Bone marrow (tissue), 2 donors: ENCODE results near the gene MTF2.

Experiments
- DNase-seq, 2 donors: peaks; one replicate each; lab custom pipeline; 2025; lab: John Stamatoyannopoulos, UW

MTF2 gene

DNA sequence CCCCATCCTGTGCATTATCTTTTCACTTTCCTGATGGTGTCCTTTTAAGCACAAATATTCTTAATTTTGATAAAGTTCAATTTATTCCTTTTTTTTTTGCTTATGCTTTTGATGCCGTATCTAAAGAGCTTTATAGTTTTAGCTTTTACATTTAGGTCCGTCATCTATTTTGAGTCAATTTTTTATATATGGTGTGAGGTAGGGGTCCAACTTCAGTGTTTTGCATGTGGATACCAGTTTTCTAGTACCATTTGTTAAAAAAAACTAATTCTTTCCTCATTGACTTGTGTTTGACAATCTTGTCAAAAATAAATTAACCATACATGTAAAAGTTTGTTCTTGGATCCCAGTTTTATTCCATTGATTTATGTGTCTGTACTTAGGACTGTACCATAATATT, 4.9 kb downstream of the MTF2 start:
- no peak for DNase-seq

DNA sequence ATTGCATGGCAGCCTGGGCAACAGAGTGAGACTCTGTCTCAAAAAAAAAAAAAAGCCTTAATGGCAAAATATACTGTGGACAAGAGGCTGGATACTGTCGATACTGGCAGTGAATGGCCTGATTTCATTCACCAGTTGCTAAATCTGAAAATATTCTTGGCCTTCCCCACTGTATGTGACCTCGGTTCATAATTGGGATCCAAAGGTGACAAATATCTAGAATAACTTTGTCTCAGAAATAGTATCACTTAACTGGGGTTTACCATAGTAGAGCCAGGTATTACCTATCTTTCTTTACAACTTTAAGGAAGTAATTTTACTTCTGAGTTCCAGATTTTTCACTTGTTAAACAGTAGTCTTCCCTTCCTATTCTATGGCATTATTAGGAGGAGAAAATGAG, 8.4 kb downstream of the MTF2 start:
- DNase-seq: no peak

DNA sequence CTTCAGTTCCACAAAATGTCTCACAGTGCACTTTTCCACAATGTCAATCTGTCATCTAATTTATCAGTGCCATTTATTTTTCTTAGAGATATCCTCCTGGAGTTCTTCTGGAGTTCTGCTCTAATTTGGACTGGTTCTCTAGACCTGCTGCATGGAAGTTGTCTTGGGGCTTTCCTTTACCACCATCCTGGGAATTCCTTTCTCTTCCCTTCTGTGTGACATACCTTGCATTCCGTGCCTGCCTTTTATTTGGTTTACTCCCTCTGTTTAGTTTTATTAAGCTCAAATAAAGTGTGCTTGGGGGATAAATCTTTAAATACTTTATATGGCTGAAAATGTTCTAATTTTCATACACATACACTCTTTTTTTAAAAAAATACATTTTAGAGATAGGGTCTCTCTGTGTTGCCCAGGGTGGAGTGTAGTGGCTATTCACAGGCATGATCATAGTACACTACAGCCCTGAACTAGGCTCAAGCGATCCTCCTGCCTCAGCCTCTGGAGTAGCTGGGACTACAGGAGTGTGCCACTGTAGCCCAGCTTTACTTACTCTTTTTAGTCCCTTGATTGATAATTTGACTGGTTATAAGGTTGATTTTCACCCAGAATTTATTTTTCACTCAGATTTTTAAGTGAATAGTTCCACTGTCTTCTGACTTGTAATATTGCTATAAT, 14.4 kb downstream of the MTF2 start:
- no peak for DNase-seq

DNA sequence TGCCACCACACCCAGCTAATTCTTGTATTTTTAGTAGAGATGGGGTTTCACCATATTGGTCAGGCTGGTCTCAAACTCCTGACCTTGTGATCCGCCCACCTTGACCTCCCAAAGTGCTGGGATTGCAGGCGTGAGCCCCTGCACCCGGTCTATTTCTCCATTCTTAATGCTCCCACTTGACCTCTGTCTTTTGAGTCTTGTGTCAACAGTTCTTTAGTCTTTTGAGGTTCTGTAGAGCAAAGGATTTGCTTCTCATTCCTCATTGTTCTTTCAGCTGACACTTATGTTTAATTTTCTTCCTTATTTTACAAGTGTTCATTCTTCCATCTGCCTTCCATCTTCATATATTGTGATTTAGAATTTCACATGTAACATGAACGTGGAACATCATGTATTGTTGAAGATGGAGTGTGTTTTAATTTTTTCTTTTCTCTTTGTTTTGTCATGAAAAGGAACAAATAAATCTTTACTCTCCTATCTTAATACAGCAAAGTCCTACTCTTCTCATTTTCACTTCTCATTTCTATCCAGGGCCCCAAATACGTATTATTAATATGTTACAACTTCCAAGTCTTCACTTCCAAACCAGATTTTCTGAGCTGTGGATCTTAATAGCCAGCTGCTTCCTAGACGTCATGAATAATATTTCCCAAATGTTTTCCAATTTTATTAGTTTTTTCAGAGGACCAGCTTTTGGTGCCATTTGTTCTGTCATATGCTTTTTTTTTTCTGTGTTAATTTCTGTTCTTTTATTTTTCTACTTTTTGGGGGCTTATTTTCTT, 16.9 kb downstream of the MTF2 start:
- DNase-seq: no peak

DNA sequence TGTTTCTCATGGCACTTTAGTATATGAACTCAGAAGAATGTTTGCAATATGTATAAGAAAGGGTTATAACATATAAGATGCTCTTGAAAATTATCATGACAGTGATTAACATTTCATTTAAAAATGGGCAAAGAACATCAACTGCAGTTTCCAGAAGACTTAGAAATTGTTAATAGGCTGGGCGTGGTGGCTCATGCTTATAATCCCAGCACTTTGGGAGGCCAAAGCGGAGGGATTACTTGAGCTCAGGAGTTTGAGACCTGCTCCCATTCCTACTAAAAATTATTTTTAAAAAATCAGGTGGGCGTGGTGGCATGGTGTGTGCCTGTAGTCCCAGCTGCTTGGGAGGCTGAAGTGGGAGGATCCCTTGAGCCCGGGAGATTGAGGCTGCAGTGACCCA, 23.1 kb downstream of the MTF2 start:
- DNase-seq: no peak

DNA sequence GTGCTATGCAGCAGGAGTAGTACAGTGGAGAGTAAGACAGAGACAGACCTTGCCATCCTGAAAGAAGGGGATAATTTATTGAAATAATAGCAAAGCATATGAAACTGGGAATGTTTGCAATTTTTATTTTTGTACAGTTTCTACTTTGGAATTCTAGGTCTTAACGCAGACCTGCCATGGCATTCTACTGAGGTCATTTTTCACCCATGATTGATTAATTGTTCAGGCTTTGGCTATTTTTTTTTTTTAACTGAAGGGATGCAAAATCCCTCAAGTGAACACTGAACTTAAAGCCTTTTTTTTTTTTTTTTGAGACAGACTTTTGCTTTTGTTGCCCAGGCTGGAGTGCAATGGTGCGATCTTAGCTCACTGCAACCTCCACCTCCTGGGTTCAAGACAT, 27.1 kb downstream of the MTF2 start:
- DNase-seq: no peak

DNA sequence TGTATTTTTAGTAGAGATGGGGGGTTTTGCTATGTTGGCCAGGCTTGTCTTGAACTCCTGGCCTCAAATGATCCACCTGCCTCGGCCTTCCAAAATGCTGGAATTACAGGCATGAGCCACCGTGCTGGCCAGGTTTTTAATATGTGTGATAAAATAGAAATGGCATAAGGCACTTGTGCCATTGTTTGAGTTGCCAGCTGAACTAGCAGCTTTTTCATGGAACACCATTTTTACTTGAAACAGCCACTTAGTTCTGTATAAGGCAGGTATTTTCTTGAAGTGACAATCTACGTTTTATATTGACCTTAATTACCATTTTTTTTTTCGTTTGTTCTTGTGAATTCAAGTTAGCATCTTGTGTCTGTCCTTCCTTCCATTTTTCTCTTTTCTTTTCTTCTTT, 28.3 kb downstream of the MTF2 start:
- no peak for DNase-seq

DNA sequence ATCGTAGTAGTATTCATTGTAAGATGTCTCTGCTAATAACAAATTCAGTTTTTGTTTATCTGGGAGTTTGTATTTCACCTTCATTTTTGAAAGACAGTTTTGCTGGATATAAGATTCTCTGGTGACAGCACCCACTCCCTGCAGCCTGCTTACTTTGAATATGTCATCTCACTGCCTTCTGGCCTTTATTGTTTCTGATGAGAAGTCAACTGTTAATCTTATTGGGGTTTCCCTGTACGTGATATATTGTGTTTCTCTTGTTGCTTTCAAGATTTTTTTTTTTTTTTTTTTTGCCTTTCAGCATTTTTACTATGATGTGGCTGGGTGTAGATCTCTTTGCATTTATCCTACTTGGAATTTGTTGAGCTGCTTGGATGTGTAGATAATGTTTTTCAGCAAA, 29.3 kb downstream of the MTF2 start:
- no peak for DNase-seq

DNA sequence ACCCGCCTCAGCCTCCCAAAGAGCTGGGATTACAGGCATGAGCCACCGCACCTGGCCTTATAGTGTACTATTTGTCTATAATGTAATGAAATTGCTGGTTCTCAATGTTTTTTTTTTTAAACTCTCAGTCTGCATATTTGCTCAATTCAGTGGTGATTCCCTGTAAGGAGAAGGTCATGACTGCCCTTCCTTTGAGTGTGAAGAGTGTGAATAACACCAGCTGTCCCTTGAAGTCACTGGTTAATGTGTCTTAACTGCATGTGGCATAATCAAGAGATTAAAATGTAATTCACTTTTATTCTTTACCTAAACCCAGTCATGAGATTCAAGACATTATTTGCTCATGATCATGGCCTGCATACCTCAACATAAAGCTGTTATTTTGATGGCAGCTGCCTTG, 30.5 kb downstream of the MTF2 start:
- DNase-seq: no peak

DNA sequence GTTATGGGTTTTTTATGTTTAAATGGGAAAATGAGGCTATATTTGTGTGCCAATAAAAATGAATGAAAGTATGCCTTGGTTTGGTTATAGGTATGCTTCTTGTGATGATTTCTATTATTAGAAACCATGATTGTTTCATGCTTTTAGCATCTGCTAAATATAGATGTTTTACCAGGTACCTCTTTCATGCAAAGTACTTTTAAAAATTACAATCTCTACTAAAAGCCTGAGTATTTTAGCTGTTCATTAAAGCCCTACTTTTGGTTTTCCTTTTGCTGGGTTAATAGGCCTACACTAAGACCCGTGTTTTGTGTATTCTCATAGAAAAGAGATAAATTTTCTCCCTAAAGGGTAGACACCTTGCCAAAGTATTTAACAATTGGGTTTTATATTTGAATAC, 32.0 kb downstream of the MTF2 start:
- DNase-seq: no peak

DNA sequence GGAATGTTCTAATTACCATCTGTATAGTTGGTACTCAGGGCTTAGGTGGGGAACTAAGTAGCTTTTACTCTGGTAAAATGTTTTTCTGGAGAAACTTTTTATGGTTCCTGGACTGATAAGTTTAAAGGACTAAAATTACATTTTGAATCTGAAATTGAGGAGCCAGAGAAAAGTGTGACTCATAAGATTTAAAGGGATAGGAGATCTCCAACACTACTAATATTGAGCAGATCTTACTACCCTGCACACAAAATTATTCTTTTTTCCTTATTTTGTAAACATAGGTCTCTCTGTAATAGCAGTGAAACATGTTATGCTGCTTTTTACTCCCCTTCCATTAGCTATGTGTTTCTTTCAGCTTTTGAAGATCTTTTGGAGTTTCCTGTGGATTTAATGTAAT, 32.5 kb downstream of the MTF2 start:
- peak in 1 of 2 donors; percentile 37 for DNase-seq

DNA sequence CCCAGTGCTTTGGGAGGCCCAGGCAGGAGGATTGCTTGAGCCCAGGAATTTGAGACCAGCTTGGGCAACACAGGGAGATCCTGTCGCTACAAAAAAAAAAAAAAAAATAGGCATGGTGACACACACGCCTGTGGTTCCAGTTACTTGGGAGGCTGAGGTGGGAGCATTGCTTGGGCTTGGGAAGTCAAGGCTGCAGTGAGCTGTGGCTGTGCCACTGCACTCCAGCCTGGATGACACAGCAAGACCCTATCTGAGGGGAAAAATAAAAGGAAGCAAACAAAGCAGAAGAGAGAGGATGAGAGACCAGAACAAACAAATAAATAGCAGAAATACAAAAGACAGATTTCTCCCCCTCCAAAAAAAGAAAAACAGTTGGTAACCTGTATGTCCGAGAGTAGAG, 34.0 kb downstream of the MTF2 start:
- DNase-seq: no peak

DNA sequence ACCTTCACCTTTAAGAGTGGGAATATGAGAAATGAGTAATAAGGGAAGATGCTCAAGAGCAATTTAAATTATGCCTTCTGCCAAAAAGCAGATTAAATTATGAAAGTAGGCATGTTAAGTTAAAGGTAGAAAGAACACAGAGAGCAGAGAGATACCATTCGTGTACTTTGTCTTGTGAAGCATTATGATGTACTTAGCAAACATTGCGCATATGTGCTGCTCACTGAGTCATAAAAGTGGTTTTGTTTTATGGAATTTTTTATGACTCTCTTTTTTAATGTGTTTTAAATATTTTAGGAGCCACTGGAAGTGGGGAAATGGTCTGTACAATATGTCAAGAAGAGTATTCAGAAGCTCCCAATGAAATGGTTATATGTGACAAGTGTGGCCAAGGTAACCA, 35.3 kb downstream of the MTF2 start:
- DNase-seq: no peak

DNA sequence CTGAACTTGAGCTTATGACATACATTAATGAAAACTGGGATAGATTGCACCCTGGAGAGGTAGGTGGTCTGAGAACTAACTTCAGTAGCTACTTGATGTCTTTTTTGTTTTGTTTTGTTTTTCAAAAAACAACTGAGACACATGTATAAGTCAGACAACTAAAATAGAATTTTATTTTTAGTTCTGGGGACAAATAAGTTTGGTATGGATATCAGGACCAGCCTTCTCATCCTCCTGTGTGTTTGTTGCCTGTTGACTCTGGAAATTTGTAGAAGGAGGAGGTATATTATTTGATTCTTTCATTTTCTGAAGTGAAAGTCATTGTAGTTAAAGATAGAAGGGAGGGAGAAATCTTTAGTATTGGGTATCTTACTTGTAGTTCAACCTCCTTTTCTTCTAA, 41.5 kb downstream of the MTF2 start:
- no peak for DNase-seq

DNA sequence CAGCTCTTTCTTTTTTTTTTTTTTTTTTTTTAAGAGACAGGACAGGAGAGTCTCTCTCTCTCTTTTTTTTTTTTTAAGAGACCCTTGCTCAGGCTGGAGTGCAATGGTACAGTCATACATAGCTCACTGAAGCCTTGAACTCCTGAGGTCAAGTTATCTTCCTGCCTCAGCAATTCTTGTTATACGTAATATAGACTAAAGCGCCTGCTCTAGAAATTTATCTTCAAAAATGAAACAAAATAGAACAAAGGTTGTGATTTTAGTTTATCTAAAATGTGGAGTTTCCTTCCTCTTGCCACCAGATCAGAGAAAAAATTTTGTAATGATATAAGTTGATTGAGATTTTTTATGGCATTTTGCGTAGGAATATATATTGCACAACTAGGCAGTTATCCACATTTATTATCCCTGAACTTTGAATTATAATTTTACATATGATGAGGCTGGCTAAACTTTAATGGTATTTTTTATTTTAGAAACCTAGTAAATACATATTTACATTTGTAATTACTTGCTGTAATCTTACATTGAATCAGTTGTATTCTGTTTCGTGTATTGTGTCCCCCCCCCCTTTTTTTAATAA, 44.2 kb downstream of the MTF2 start:
- DNase-seq: no peak

DNA sequence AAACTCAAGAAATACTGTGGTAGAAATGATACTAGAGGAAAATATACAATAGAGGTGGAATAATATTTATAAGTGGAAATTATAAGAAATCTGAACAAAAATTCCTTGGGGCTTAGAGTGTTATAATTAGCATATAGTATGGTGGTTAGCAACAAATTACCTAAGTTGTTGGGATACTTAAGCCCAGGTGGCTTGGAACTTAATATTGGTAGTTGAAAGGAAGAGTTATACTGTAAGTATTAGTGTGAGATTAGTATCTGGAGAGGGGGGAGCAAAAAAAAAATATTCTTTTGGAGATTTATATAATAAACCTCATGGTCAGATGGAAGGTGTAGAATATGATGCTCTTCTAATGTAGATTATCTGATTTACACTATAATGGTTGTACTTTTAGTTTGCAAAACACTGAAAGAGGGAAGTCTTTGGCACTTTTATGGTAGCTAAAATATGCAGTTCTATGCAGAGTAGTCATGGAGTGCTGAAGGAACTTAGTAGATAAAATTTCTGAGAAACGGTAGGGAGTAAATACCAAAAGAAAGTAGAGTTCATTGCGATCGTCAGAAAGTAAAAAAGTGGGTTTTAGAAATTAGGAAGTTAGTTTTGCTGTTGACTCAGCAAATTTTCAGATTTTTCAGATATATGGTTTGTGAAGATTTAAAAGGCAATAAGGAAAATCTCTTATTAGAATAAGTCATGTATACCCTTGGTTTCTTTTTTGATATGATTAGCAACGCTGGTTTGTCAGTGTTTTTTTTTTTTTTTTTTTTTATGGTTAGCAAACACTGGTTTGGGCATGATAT, 45.7 kb downstream of the MTF2 start:
- no peak for DNase-seq

DNA sequence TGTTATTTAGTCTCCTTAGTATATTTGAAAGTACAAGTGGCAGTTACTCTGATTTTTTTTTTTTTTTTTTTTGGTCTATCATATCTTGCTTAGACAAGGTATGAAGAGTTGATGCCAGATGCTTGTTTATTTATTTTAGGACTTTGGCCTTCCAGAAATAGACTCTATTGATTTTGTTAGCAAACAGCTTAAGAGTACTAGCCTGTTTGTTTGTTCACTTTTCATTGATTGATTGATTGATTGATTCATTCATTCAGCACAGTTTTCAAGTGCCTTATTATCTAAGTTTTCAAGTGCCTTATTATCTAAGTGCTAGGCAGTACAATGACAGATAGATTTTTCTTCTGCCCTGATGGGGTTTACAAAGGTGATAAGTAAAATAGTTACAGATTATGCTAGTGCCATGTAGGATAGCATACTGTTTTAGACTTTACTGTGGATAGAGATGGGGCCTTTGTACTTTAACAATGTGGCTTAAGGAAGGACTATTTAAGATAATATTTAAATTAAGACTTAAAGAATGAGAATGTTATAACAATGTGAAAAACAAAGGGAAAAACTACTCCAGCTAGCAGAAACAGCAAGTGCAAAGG, 50.5 kb downstream of the MTF2 start:
- no peak for DNase-seq

DNA sequence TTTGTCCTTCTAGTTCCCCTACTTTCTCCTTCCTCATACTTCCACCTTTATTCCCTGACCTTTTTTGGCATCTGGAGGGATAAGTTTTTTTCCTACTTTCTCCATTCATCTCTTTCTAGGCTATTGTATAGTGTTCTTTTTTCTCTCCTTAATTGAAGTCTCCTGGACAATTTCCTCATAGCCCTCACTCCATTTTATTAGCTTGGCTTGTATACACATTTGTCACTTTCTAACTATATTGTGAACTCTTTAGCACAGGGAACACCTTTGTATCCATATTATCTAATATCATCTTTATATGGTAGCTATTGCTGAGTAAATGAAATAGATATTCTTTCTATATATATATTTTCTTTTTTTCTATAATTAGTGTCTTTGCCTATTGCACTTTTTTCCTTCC, 53.6 kb downstream of the MTF2 start:
- DNase-seq: no peak

DNA sequence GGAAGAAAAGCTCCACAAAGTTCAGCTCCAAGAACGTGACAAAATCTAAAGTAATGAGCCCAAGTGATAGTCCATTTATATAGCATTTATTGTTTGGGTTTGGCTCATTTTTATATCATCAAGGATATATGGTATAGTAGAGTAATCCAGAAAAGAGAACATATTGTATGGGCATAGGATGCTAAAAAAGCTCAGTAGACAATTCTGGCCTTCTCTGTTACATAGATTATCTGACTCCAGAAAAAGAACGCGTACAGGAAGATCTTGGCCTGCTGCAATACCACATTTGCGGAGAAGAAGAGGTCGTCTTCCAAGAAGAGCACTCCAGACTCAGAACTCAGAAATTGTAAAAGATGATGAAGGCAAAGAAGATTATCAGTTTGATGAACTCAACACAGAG, 57.4 kb downstream of the MTF2 start:
- no peak for DNase-seq

DNA sequence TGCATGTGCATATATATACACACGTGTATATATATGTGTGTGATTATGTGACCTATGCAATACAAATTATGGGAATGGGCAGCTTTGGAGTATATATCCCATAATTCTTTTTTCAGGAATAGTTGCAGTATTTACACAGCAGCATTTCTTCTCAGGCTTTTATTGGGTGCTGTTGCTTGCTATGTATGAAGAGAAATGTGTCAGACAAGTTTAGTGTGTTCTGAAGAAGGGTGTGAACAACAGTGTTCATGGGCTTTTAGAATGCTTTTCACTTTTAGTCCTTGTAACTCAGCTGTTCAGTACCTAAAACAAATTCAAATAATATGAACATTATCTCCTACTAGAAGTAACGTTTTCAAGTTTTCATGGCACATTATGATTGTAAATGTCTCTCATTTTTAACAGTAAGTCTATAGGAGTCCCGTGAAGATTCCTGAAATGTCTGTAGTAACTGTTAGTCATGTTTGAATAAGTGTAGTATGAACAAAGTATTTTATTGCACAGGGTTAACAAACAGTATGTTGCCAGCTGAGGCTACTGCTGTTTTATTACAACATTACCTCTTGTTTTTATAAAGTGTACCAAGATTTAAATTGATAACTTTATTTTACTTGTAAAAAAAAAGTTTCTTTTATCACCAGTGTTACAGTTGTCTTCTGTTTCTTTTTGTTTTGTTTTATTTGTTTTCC, 58.7 kb downstream of the MTF2 start:
- no peak for DNase-seq

DNA sequence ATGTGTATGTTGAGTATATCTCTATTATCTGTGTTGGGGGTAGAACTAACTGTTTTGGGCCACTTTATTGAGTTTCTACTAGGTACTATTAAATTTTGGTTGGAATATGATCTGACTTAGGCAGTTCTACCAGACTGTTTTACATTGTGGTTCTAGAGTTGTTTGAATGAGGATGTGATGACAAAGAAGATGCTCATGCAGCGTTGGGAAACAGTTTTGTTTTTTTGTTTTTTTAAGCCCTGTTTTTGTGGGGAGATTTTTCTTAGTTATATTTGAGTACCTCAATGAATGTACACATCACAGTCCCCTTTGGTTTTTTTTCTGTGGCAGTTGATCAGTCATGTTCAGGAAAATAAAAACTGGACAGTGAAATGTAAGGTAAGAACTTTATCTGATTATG, 61.0 kb downstream of the MTF2 start:
- no peak for DNase-seq

DNA sequence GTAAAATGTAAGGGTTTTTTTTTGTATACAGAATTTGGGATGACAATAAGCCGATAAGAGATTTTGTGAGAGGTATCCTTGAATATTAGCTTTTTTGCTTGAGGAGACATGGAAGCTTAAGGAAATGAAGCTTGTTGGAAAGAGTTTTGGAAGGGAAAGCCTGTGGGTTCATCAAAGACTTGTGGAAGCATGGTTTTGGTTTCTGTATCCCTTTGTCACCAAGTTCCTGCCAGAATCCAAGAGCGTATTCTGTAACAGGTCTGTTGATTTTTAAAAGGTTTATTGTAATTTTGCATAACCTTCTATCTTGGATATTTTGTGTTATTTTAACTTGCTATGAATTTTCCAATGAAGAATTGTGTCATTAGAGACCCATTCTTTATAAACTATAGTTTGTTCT, 63.1 kb downstream of the MTF2 start:
- no peak for DNase-seq
